HEK293 (cell line): ENCODE measurements around the gene RNF215.
"Not testable (repeated sequence)": the region's sequence is repeated elsewhere in the genome, so short reads cannot be mapped to it uniquely, and the experiment has no call there.

Experiments
- CTCF ChIA-PET: fragments of 350-600 bp; formaldehyde crosslinking; extraction: SDS; loops from one replicate; lab custom pipeline; 2021; ENCODE audit warnings: antibody characterized with exemption; lab: Yijun Ruan, JAX
- POLR2A ChIA-PET: fragments of 300-600 bp; formaldehyde crosslinking; extraction: SDS; loops from one replicate; lab custom pipeline; 2020; ENCODE audit warnings: antibody characterized with exemption, inconsistent platforms; lab: Yijun Ruan, JAX
- H3K27ac ChIP-seq: fragments of 200-500 bp; sonication (Bioruptor generic); 2 replicates; pipeline ENCODE4 v1.5.1; 2014; ENCODE audit warnings: low read depth, low read length, control low read depth, inconsistent platforms; ENCODE audit errors: extremely low read depth
- H3K36me3 ChIP-seq, 2 experiments: fragments of 200-500 bp in 1 of 2; sonication (Bioruptor generic) in 1 of 2; 1 replicate in 1 of 2; 2 replicates in 1 of 2; pipeline ENCODE4 v1.5.1; 2014 to 2017; ENCODE audit warnings: inconsistent platforms in 2 of 2, low read length in 2 of 2; ENCODE audit not compliant: control insufficient read depth in 2 of 2, insufficient read depth in 1 of 2
- H3K4me1 ChIP-seq: fragments of 200-500 bp; sonication (Bioruptor generic); 2 replicates; pipeline ENCODE4 v1.5.1; 2014; ENCODE audit warnings: mild to moderate bottlenecking, low read length, inconsistent platforms; ENCODE audit not compliant: control insufficient read depth, insufficient read depth
- H3K4me3 ChIP-seq: 2 replicates; pipeline ENCODE4 v1.5.1; 2011; ENCODE audit warnings: low read depth, mild to moderate bottlenecking, control low read depth, low read length, moderate library complexity
- H3K9me3 ChIP-seq: fragments of 200-500 bp; sonication (Bioruptor generic); 2 replicates; pipeline ENCODE4 v1.5.1; 2014; ENCODE audit warnings: low read depth, low read length, inconsistent platforms; ENCODE audit not compliant: control insufficient read depth, insufficient read depth
- EGR2 ChIP-seq: fragments of 450-650 bp; formaldehyde crosslinking; IDR thresholded peaks from 2 replicates; pipeline ENCODE4 v1.5.1; 2016; ENCODE audit warnings: low read depth, missing biosample characterization, missing genetic modification characterization
- ZBTB8A ChIP-seq: fragments of 450-650 bp; formaldehyde crosslinking; IDR thresholded peaks from 2 replicates; pipeline ENCODE4 v1.5.1; 2016; ENCODE audit warnings: missing biosample characterization, missing genetic modification characterization
- ZFHX2 ChIP-seq: fragments of 450-650 bp; formaldehyde crosslinking; conservative IDR thresholded peaks from 2 replicates; pipeline ENCODE4 v1.5.1; 2016; ENCODE audit warnings: missing biosample characterization, missing genetic modification characterization
- ZNF121 ChIP-seq: fragments of 450-650 bp; formaldehyde crosslinking; IDR thresholded peaks from 2 replicates; pipeline ENCODE4 v1.5.1; 2016; ENCODE audit warnings: missing biosample characterization, missing genetic modification characterization
- ZNF140 ChIP-seq: fragments of 450-650 bp; formaldehyde crosslinking; IDR thresholded peaks from 2 replicates; pipeline ENCODE4 v1.5.1; 2016; ENCODE audit warnings: missing biosample characterization, missing genetic modification characterization
- ZNF175 ChIP-seq: fragments of 450-650 bp; formaldehyde crosslinking; IDR thresholded peaks from 2 replicates; pipeline ENCODE4 v1.5.1; 2016; ENCODE audit warnings: missing biosample characterization, missing genetic modification characterization
- ZNF362 ChIP-seq: fragments of 450-650 bp; formaldehyde crosslinking; IDR thresholded peaks from 2 replicates; pipeline ENCODE4 v1.5.1; 2016; ENCODE audit warnings: missing biosample characterization, missing genetic modification characterization
- ZNF394 ChIP-seq: fragments of 450-650 bp; formaldehyde crosslinking; IDR thresholded peaks from 2 replicates; pipeline ENCODE4 v1.5.1; 2016; ENCODE audit warnings: missing biosample characterization, missing genetic modification characterization, mild to moderate bottlenecking, moderate library complexity, borderline replicate concordance
- ZNF404 ChIP-seq: fragments of 450-650 bp; formaldehyde crosslinking; IDR thresholded peaks from 2 replicates; pipeline ENCODE4 v1.5.1; 2017; ENCODE audit warnings: missing biosample characterization, missing genetic modification characterization
- ZNF426 ChIP-seq: fragments of 450-650 bp; formaldehyde crosslinking; IDR thresholded peaks from 2 replicates; pipeline ENCODE4 v1.5.1; 2017; ENCODE audit warnings: missing biosample characterization, missing genetic modification characterization, mild to moderate bottlenecking, inconsistent platforms, moderate library complexity
- ZNF433 ChIP-seq: fragments of 450-650 bp; formaldehyde crosslinking; IDR thresholded peaks from 2 replicates; pipeline ENCODE4 v1.5.1; 2016; ENCODE audit warnings: missing biosample characterization, missing genetic modification characterization, low read depth
- ZNF518A ChIP-seq: fragments of 450-650 bp; formaldehyde crosslinking; conservative IDR thresholded peaks from 2 replicates; pipeline ENCODE4 v1.5.1; 2016; ENCODE audit warnings: low read depth, missing biosample characterization, missing genetic modification characterization
- ZNF558 ChIP-seq: fragments of 450-650 bp; formaldehyde crosslinking; IDR thresholded peaks from 2 replicates; pipeline ENCODE4 v1.5.1; 2016; ENCODE audit warnings: missing biosample characterization, missing genetic modification characterization
- ZNF560 ChIP-seq: fragments of 450-650 bp; formaldehyde crosslinking; IDR thresholded peaks from 2 replicates; pipeline ENCODE4 v1.5.1; 2017; ENCODE audit warnings: missing biosample characterization, missing genetic modification characterization, borderline replicate concordance
- ZNF623 ChIP-seq: fragments of 450-650 bp; formaldehyde crosslinking; IDR thresholded peaks from 2 replicates; pipeline ENCODE4 v1.5.1; 2016; ENCODE audit warnings: missing biosample characterization, missing genetic modification characterization

RNF215 gene

DNA sequence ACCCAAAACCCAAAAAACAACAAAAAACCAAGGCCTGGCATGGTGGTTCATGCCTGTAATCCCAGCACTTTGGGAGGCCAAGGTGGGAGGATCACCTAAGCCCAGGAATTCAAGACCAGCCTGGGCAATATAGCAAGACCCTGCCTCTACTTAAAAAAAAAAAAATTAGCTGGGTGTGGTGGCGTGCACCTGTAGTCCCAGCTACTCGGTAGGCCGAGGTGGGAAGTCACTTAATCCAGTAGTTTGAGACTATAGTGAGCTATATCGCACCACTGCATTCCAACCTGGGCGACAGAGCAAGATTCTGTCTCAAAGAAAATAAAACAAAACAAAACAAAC lies 15.5 kb upstream of the RNF215 start:
- H3K4me1 ChIP-seq, H3K9me3 ChIP-seq, H3K4me3 ChIP-seq, H3K27ac ChIP-seq: not testable (repeated sequence)
- POLR2A ChIA-PET, result interaction anchor here (1.2 kb wide), 1 partner anchor 21 kb away, joined by 4 read pairs; no protein-coding TSS in a partner anchor
- H3K36me3 ChIP-seq, result peaks cover 12 to 32% of the 10 kb centered on the region in 2 experiments
- 0 out of 2 replicates have a peak, but pooled peaks have one; percentile 47 for TF ChIP-seq ZNF362 (tag by site-specific recombination)
- peak; percentile 87 for TF ChIP-seq ZNF121 (tag by site-specific recombination)
- CTCF ChIA-PET, result interaction anchor here (0.6 to 2.8 kb wide), 6 partner anchors 15 to 729 kb away, joined by 3 to 13 read pairs (median 4); partner anchors contain the start of gene RNF215

- H3K27ac ChIP-seq, result no peak overlapping the region
- POLR2A ChIA-PET, result interaction anchor here (0.7 to 1.2 kb wide), 3 partner anchors 20 to 27 kb away, joined by 3 to 4 read pairs (median 4); no protein-coding TSS in a partner anchor
- TF ChIP-seq ZNF175 (tag by site-specific recombination), result no peak
- peak; percentile 97 for TF ChIP-seq ZFHX2
- peak; percentile 95 for TF ChIP-seq EGR2 (tag by site-specific recombination)
- TF ChIP-seq, all 188 proteins: peak for 2
- Histone ChIP-seq H3K4me1 (peaks cover 3% of the 10 kb centered on the region; the same call in 1 of the 2 replicates), H3K4me3 (no peak overlapping the region), H3K9me3 (no peaks in the 10 kb centered on the region), H3K36me3 (peaks cover 9 to 27% of the 10 kb centered on the region in 2 experiments; a peak in 2 of 3 replicates)
- CTCF ChIA-PET, result interaction anchor here (0.6 to 2.8 kb wide), 9 partner anchors 15 to 730 kb away, joined by 3 to 13 read pairs (median 3); partner anchors contain the start of gene RNF215
These were observed 15.0 kb upstream of the RNF215 start for GRCh38 chr22:30402028-30402765.

DNA sequence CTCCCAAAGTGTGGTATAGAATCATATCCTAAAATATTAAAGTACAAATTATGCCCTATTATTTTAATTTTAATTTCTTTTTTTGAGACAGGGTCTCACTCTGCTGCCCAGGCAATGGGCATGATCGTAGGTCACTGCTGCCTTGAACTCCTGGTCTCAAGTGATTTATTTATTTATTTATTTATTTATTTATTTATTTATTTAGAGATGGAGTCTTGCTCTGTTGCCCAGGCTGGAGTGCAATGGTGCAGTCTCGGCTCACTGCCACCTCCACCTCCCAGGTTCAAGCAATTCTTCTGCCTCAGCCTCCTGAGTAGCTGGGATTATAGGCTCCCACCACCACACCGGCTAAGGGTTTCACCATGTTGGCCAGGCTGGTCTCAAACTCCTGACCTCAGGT lies 13.8 kb upstream of the RNF215 start:
- H3K36me3 ChIP-seq, result peaks cover 0 to 16% of the 10 kb centered on the region in 2 experiments; a peak in 2 of 3 replicates
- TF ChIP-seq ZNF560 (tag by site-specific recombination) (0 out of 2 replicates have a peak, but pooled peaks have one; percentile 43), ZNF433 (tag by site-specific recombination) (0 out of 2 replicates have a peak, but pooled peaks have one; percentile 27), ZBTB8A (tag by site-specific recombination) (peak; percentile 18; the same call in 1 of the 2 replicates), ZNF404 (0 out of 2 replicates have a peak, but pooled peaks have one; percentile 11), ZNF426 (tag by site-specific recombination) (peak; percentile 37), ZNF558 (0 out of 2 replicates have a peak, but pooled peaks have one; percentile 19), ZNF140 (peak; percentile 8; the same call in 1 of the 2 replicates), ZNF394 (peak; percentile 57; the same call in 1 of the 2 replicates), ZNF518A (tag by site-specific recombination) (peak; percentile 61), ZNF623 (tag by site-specific recombination) (peak; percentile 35; the same call in 1 of the 2 replicates), ZNF121 (tag by site-specific recombination) (peak; percentile 51; the same call in 1 of the 2 replicates)
- TF ChIP-seq, all 188 proteins: peak for 11; not testable (repeated sequence) for 177
- not testable (repeated sequence) for H3K27ac ChIP-seq, H3K4me3 ChIP-seq, H3K9me3 ChIP-seq, H3K4me1 ChIP-seq
- ChIA-PET POLR2A (interaction anchor here (0.7 to 1.2 kb wide), 2 partner anchors 21 to 22 kb away, joined by 4 read pairs; no protein-coding TSS in a partner anchor), CTCF (interaction anchor here (0.7 to 2.8 kb wide), 2 partner anchors 14 to 15 kb away, joined by 3 to 13 read pairs; partner anchors contain the start of gene RNF215)
